ENCODE results near the gene HEXIM1. TPM values are rescaled to one million over a fixed set of nuclear protein-coding genes. Genes with fewer than 3 reads are reported as not detected.

HEXIM1 gene
- total RNA-seq, 1 experiment from 2014 or later = 29.6 TPM

GRCh38 chr17:45161288-45162024, 13.2 kb downstream of the HEXIM1 start, which contains the start of gene HEXIM2 (continued):
- TF ChIP-seq IRF1 (CRISPR knock-in tag; IDR thresholded peaks at IDR 0.05) = peak; percentile 87; the same call in 1 of the 2 replicates
- no peak for TF ChIP-seq TP53 (CRISPR knock-in tag; IDR thresholded peaks at IDR 0.05)
- TF ChIP-seq GTF2I (CRISPR knock-in tag; conservative IDR thresholded peaks at IDR 0.05) = no peak
- no peak for TF ChIP-seq KAT7 (CRISPR knock-in tag; IDR thresholded peaks at IDR 0.05; ENCODE audit: borderline replicate concordance)
- peak; percentile 72 for TF ChIP-seq ZNF423 (CRISPR knock-in tag; IDR thresholded peaks at IDR 0.05)
- TF ChIP-seq, protein P1, sequence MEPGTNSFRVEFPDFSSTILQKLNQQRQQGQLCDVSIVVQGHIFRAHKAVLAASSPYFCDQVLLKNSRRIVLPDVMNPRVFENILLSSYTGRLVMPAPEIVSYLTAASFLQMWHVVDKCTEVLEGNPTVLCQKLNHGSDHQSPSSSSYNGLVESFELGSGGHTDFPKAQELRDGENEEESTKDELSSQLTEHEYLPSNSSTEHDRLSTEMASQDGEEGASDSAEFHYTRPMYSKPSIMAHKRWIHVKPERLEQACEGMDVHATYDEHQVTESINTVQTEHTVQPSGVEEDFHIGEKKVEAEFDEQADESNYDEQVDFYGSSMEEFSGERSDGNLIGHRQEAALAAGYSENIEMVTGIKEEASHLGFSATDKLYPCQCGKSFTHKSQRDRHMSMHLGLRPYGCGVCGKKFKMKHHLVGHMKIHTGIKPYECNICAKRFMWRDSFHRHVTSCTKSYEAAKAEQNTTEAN (CRISPR knock-in tag; IDR thresholded peaks at IDR 0.05) = peak; percentile 44; the same call in 1 of the 2 replicates
- TF ChIP-seq, protein P2, sequence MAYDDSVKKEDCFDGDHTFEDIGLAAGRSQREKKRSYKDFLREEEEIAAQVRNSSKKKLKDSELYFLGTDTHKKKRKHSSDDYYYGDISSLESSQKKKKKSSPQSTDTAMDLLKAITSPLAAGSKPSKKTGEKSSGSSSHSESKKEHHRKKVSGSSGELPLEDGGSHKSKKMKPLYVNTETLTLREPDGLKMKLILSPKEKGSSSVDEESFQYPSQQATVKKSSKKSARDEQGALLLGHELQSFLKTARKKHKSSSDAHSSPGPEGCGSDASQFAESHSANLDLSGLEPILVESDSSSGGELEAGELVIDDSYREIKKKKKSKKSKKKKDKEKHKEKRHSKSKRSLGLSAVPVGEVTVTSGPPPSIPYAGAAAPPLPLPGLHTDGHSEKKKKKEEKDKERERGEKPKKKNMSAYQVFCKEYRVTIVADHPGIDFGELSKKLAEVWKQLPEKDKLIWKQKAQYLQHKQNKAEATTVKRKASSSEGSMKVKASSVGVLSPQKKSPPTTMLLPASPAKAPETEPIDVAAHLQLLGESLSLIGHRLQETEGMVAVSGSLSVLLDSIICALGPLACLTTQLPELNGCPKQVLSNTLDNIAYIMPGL (CRISPR knock-in tag; IDR thresholded peaks at IDR 0.05) = peak; percentile 67
- no peak for TF ChIP-seq ESRRA (CRISPR knock-in tag; IDR thresholded peaks at IDR 0.05; ENCODE audit: borderline replicate concordance)
- no peak; the same call in 1 of the 2 replicates for TF ChIP-seq ARID4B (CRISPR knock-in tag; IDR thresholded peaks at IDR 0.05; ENCODE audit: borderline replicate concordance)
- 0 out of 2 replicates have a peak, but pooled peaks have one; percentile 47 for TF ChIP-seq NFE2L1 (CRISPR knock-in tag; IDR thresholded peaks at IDR 0.05)
- TF ChIP-seq, protein P3, sequence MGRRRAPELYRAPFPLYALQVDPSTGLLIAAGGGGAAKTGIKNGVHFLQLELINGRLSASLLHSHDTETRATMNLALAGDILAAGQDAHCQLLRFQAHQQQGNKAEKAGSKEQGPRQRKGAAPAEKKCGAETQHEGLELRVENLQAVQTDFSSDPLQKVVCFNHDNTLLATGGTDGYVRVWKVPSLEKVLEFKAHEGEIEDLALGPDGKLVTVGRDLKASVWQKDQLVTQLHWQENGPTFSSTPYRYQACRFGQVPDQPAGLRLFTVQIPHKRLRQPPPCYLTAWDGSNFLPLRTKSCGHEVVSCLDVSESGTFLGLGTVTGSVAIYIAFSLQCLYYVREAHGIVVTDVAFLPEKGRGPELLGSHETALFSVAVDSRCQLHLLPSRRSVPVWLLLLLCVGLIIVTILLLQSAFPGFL (CRISPR knock-in tag; IDR thresholded peaks at IDR 0.05; ENCODE audit: borderline replicate concordance) = peak; percentile 62; the same call in 1 of the 2 replicates
- no peak for TF ChIP-seq ZNF121 (CRISPR knock-in tag; IDR thresholded peaks at IDR 0.05)
- no peak for TF ChIP-seq ZNF263 (CRISPR knock-in tag; IDR thresholded peaks at IDR 0.05; ENCODE audit: low read depth)
- no peak for TF ChIP-seq ZNF281 (CRISPR knock-in tag; IDR thresholded peaks at IDR 0.05)
- TF ChIP-seq, protein P4, sequence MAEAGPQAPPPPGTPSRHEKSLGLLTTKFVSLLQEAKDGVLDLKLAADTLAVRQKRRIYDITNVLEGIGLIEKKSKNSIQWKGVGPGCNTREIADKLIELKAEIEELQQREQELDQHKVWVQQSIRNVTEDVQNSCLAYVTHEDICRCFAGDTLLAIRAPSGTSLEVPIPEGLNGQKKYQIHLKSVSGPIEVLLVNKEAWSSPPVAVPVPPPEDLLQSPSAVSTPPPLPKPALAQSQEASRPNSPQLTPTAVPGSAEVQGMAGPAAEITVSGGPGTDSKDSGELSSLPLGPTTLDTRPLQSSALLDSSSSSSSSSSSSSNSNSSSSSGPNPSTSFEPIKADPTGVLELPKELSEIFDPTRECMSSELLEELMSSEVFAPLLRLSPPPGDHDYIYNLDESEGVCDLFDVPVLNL (CRISPR knock-in tag; IDR thresholded peaks at IDR 0.05; ENCODE audit: borderline replicate concordance, low read depth) = no peak
- TF ChIP-seq GABPB1 (CRISPR knock-in tag; IDR thresholded peaks at IDR 0.05) = no peak; the same call in none of the 2 replicates
- TF ChIP-seq, protein P5, sequence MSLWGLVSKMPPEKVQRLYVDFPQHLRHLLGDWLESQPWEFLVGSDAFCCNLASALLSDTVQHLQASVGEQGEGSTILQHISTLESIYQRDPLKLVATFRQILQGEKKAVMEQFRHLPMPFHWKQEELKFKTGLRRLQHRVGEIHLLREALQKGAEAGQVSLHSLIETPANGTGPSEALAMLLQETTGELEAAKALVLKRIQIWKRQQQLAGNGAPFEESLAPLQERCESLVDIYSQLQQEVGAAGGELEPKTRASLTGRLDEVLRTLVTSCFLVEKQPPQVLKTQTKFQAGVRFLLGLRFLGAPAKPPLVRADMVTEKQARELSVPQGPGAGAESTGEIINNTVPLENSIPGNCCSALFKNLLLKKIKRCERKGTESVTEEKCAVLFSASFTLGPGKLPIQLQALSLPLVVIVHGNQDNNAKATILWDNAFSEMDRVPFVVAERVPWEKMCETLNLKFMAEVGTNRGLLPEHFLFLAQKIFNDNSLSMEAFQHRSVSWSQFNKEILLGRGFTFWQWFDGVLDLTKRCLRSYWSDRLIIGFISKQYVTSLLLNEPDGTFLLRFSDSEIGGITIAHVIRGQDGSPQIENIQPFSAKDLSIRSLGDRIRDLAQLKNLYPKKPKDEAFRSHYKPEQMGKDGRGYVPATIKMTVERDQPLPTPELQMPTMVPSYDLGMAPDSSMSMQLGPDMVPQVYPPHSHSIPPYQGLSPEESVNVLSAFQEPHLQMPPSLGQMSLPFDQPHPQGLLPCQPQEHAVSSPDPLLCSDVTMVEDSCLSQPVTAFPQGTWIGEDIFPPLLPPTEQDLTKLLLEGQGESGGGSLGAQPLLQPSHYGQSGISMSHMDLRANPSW (CRISPR knock-in tag; conservative IDR thresholded peaks at IDR 0.05; ENCODE audit: low read depth) = no peak
